A673 (cell line): ENCODE measurements around the gene HDGFL2. TPM values are rescaled to one million over a fixed set of nuclear protein-coding genes. Genes with fewer than 3 reads are reported as not detected.

Experiments used
- BruUV-seq: library from RNA; stranded (reverse); fragments of 400-500 nt; replicated peaks from 2 replicates; lab custom pipeline; 2021; lab: Mats Ljungman, UMichigan
- CTCF ChIA-PET: fragments of 300-600 bp; sonication (Branson Sonifier 250); formaldehyde crosslinking; loops from one replicate; lab custom pipeline; 2022; ENCODE audit warnings: antibody characterized with exemption; lab: Charles Lee
- POLR2A ChIA-PET: fragments of 300-600 bp; sonication (Branson Sonifier 250); formaldehyde crosslinking; loops from one replicate; lab custom pipeline; 2022; ENCODE audit warnings: antibody characterized with exemption; ENCODE audit not compliant: low non-redundant PET; lab: Charles Lee
- DNase-seq: peaks from one replicate; pipeline ENCODE4 v3.0.0-alpha.2; 2015; ENCODE audit warnings: low spot score
- H3K27ac ChIP-seq: fragments of 200-600 bp; sonication (generic); 2 replicates; pipeline ENCODE4 v1.5.1; 2016; ENCODE audit warnings: mixed run types, low read depth, mild to moderate bottlenecking, mixed read lengths, antibody characterized with exemption, low read length; ENCODE audit not compliant: poor library complexity, severe bottlenecking
- H3K27me3 ChIP-seq: fragments of 200-600 bp; sonication (generic); replicated peaks from 2 replicates; pipeline ENCODE4 v1.6.1; 2017; ENCODE audit warnings: mixed run types, low read depth, mild to moderate bottlenecking, mixed read lengths, antibody characterized with exemption, low read length; ENCODE audit not compliant: insufficient read depth, poor library complexity
- H3K36me3 ChIP-seq: fragments of 200-600 bp; sonication (generic); 2 replicates; pipeline ENCODE4 v1.6.1; 2016; ENCODE audit warnings: mixed run types, mild to moderate bottlenecking, mixed read lengths, antibody characterized with exemption, low read length; ENCODE audit not compliant: insufficient read depth, poor library complexity, severe bottlenecking
- H3K4me1 ChIP-seq: fragments of 200-600 bp; sonication (generic); 2 replicates; pipeline ENCODE4 v1.6.1; 2017; ENCODE audit warnings: mixed run types, mild to moderate bottlenecking, mixed read lengths, antibody characterized with exemption, low read length; ENCODE audit not compliant: insufficient read depth, poor library complexity, severe bottlenecking
- H3K4me3 ChIP-seq: fragments of 200-600 bp; sonication (generic); 2 replicates; pipeline ENCODE4 v1.5.1; 2016; ENCODE audit warnings: low read depth, mixed run types, mild to moderate bottlenecking, mixed read lengths, low read length; ENCODE audit not compliant: poor library complexity, severe bottlenecking
- H3K9me3 ChIP-seq: fragments of 200-600 bp; sonication (generic); 2 replicates; pipeline ENCODE4 v1.6.1; 2016; ENCODE audit warnings: mixed run types, low read depth, mild to moderate bottlenecking, mixed read lengths, antibody characterized with exemption, low read length; ENCODE audit not compliant: poor library complexity, severe bottlenecking
- EZH2 ChIP-seq: fragments of 200-600 bp; sonication (generic); IDR thresholded peaks from 2 replicates; pipeline ENCODE4 v1.6.1; 2017; ENCODE audit warnings: borderline replicate concordance, low read depth, mild to moderate bottlenecking, mixed read lengths, antibody characterized with exemption, low read length; ENCODE audit not compliant: poor library complexity, severe bottlenecking
- intact Hi-C: fragments of 100-400 bp; cut with micrococcal nuclease; formaldehyde crosslinking; loops from one replicate; pipeline ENCODE4 v1.10.0; 2022; ENCODE audit not compliant: unreplicated experiment
- total RNA-seq: library from RNA; stranded (reverse); gene quantifications from 2 replicates; pipeline ENCODE4 v1.2.3, GENCODE V29; 2021
- TF ChIP-seq, protein P1 (sequence below): fragments of 300-800, 200-600 bp; sonication (generic); conservative IDR thresholded peaks from 2 replicates; pipeline ENCODE4 v1.5.1; 2017; ENCODE audit warnings: low read depth, mild to moderate bottlenecking, antibody characterized with exemption, low read length, moderate library complexity, mixed read lengths

HDGFL2 gene
- total RNA-seq, 1 experiment from 2014 or later: 89.6 TPM

- DNase-seq: no peak
- H3K4me1 ChIP-seq: no peaks in the 10 kb centered on the region
- BruUV-seq: no TSS peak
- ChIA-PET CTCF (no interaction called here), POLR2A (no interaction called here)
- no peaks in the 10 kb centered on the region for H3K9me3 ChIP-seq
- no peaks in the 10 kb centered on the region for H3K27me3 ChIP-seq
- H3K4me3 ChIP-seq: no peak overlapping the region
- TF ChIP-seq EZH2: no peak
- TF ChIP-seq, protein P1, sequence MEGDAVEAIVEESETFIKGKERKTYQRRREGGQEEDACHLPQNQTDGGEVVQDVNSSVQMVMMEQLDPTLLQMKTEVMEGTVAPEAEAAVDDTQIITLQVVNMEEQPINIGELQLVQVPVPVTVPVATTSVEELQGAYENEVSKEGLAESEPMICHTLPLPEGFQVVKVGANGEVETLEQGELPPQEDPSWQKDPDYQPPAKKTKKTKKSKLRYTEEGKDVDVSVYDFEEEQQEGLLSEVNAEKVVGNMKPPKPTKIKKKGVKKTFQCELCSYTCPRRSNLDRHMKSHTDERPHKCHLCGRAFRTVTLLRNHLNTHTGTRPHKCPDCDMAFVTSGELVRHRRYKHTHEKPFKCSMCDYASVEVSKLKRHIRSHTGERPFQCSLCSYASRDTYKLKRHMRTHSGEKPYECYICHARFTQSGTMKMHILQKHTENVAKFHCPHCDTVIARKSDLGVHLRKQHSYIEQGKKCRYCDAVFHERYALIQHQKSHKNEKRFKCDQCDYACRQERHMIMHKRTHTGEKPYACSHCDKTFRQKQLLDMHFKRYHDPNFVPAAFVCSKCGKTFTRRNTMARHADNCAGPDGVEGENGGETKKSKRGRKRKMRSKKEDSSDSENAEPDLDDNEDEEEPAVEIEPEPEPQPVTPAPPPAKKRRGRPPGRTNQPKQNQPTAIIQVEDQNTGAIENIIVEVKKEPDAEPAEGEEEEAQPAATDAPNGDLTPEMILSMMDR: no peak
- no peak overlapping the region for H3K27ac ChIP-seq
- peaks cover 33% of the 10 kb centered on the region for H3K36me3 ChIP-seq
- intact Hi-C loops: no loop called here
These were observed 20.4 kb downstream of the HDGFL2 start for GRCh38 chr19:4492337-4493103.

- CTCF ChIA-PET: no interaction called here
- Histone ChIP-seq H3K9me3 (no peaks in the 10 kb centered on the region), H3K27me3 (no peaks in the 10 kb centered on the region), H3K27ac (no peak overlapping the region), H3K4me1 (no peaks in the 10 kb centered on the region), H3K36me3 (peaks cover 35% of the 10 kb centered on the region), H3K4me3 (no peak overlapping the region)
- no TSS peak for BruUV-seq
- no peak for DNase-seq
- intact Hi-C loops: no loop called here
- POLR2A ChIA-PET: no interaction called here
- no peak for TF ChIP-seq EZH2
- TF ChIP-seq, protein P1: no peak
These were observed 21.2 kb downstream of the HDGFL2 start for GRCh38 chr19:4493104-4493928.

GRCh38 chr19:4493929-4494690, 22.0 kb downstream of the HDGFL2 start:
- Histone ChIP-seq H3K27me3 (no peaks in the 10 kb centered on the region), H3K27ac (no peak overlapping the region), H3K4me1 (no peaks in the 10 kb centered on the region), H3K36me3 (peaks cover 41% of the 10 kb centered on the region), H3K4me3 (no peak overlapping the region), H3K9me3 (no peaks in the 10 kb centered on the region)
- no peak for DNase-seq
- TF ChIP-seq, protein P1: no peak
- TF ChIP-seq EZH2: no peak
- ChIA-PET POLR2A (no interaction called here), CTCF (no interaction called here)
- BruUV-seq: no TSS peak
- intact Hi-C loops: no loop called here
